Measurements from ENCODE around the gene CXXC5.

GRCh38 chr5:139711906-139712224, 63.7 kb downstream of the CXXC5 start:
- TF ChIP-seq NFRKB (IDR thresholded peaks at IDR 0.05; ENCODE audit: low read depth) (no peak), PREB (CRISPR knock-in tag; IDR thresholded peaks at IDR 0.05) (no peak), POLR2G (IDR thresholded peaks at IDR 0.05; ENCODE audit: low read depth, low read length) (no peak), CHAMP1 (IDR thresholded peaks at IDR 0.05) (no peak), MEF2D (tag; conservative IDR thresholded peaks at IDR 0.05; ENCODE audit: low read depth) (no peak), SOX6 (IDR thresholded peaks at IDR 0.05) (no peak)

Measured in K562 (cell line).